Left lobe of liver (tissue), 2 donors: ENCODE measurements around the gene AMFR. TPM values are rescaled to one million over a fixed set of nuclear protein-coding genes. Genes with fewer than 3 reads are reported as not detected.

ENCODE experiments used
- ATAC-seq: fragments of 200-7000 bp; cut with Tn5 transposase; one replicate; pipeline ENCODE4 v1.9.1; 2020; ENCODE audit warnings: mild to moderate bottlenecking, moderate library complexity
- DNase-seq: peaks from one replicate; pipeline ENCODE4 v3.0.0-alpha.2; 2020; ENCODE audit warnings: low spot score
- total RNA-seq: library from RNA; stranded (reverse); gene quantifications from one replicate; pipeline ENCODE4 v1.2.1, GENCODE V29; 2021
- donor health status: DM: no; HTN: no; CAD: no; lungs with moderate emphysema.
- donor health status: DM: no; HTN: yes; CAD: no.

Gene AMFR
- total RNA-seq, 1 donor from 2014 or later, result 159 TPM

GRCh38 chr16:56363781-56364565 is 61.4 kb downstream of the AMFR start:
- DNase-seq, result peak; percentile 34
- ATAC-seq, result no peak

GRCh38 chr16:56363181-56363716 is 62.1 kb downstream of the AMFR start:
- no peak for ATAC-seq
- DNase-seq, result peak; percentile 19

GRCh38 chr16:56362706-56363105 is 62.6 kb downstream of the AMFR start:
- DNase-seq, result peak; percentile 29
- ATAC-seq, result no peak

GRCh38 chr16:56362057-56362655 is 63.2 kb downstream of the AMFR start:
- no peak for ATAC-seq
- DNase-seq, result peak; percentile 37

GRCh38 chr16:56360117-56361008 is 65.0 kb downstream of the AMFR start:
- ATAC-seq, result no peak
- peak; percentile 35 for DNase-seq

- ATAC-seq (peak; percentile 7), DNase-seq (peak; percentile 52)
Observed at GRCh38 chr16:56357765-56358322, 67.5 kb downstream of the AMFR start.

GRCh38 chr16:56357241-56357764 is 68.0 kb downstream of the AMFR start:
- peak; percentile 32 for ATAC-seq
- DNase-seq, result peak; percentile 45

- DNase-seq (peak; percentile 86), ATAC-seq (peak; percentile 96)
Observed at GRCh38 chr16:56356276-56357240, 68.8 kb downstream of the AMFR start.

GRCh38 chr16:56355786-56356275 is 69.5 kb downstream of the AMFR start:
- ATAC-seq (no peak), DNase-seq (peak; percentile 45)

GRCh38 chr16:56355221-56355620 is 70.1 kb downstream of the AMFR start:
- ATAC-seq (no peak), DNase-seq (peak; percentile 41)

GRCh38 chr16:56354746-56355145 is 70.6 kb downstream of the AMFR start:
- DNase-seq (peak; percentile 38), ATAC-seq (no peak)

- DNase-seq (peak; percentile 28), ATAC-seq (no peak)
Observed at GRCh38 chr16:56354016-56354415, 71.3 kb downstream of the AMFR start.

- ATAC-seq (no peak), DNase-seq (peak; percentile 44)
Observed at GRCh38 chr16:56353054-56353921, 72.1 kb downstream of the AMFR start.

GRCh38 chr16:56352351-56353053 is 72.8 kb downstream of the AMFR start:
- peak; percentile 27 for DNase-seq
- no peak for ATAC-seq

- no peak for DNase-seq
- no peak for ATAC-seq
Observed at GRCh38 chr16:56351481-56351880, 73.9 kb downstream of the AMFR start.

- ATAC-seq (no peak), DNase-seq (no peak)
Observed at GRCh38 chr16:56350491-56351405, 74.6 kb downstream of the AMFR start.
